Esophagus muscularis mucosa (tissue), 3 donors: ENCODE measurements around the gene SLC12A7.

ENCODE experiments used
- POLR2AphosphoS5 ChIP-seq, 2 donors: sonication (generic); formaldehyde crosslinking; IDR thresholded peaks; one replicate each; pipeline ENCODE4 v1.6.1; 2017; ENCODE audit warnings: antibody characterized with exemption in 2 of 2
- TF ChIP-seq, protein P1 (sequence below), 3 experiments: fragments of 200-600 bp in 2 of 3; fragments of 450-650 bp in 1 of 3; sonication (generic) in 2 of 3; IDR thresholded peaks; one replicate each; pipeline ENCODE4 v1.5.1; 2017 to 2019; ENCODE audit warnings: antibody characterized with exemption in 3 of 3, mild to moderate bottlenecking in 2 of 3, moderate library complexity in 1 of 3

DNA sequence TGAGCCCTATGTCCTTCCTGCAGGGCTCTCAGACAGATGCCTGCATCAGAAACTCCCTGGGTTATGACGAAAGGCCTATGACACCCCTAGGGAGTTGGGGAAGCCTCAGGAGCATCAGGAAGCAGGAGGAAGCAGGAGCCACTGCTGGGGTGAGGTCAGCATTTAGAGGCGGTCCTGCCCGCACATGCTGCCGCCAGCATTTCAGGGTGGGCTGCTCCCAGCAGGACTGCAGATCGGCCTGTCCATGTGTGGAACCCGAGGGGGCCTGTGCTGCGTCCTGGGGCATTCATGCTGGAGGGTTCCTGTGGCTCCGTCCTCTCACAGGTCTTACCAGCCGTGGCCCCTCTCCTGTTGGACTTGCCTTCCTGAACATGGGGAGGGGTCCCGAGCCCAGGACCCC, 96.4 kb downstream of the SLC12A7 start:
- TF ChIP-seq, protein P1, sequence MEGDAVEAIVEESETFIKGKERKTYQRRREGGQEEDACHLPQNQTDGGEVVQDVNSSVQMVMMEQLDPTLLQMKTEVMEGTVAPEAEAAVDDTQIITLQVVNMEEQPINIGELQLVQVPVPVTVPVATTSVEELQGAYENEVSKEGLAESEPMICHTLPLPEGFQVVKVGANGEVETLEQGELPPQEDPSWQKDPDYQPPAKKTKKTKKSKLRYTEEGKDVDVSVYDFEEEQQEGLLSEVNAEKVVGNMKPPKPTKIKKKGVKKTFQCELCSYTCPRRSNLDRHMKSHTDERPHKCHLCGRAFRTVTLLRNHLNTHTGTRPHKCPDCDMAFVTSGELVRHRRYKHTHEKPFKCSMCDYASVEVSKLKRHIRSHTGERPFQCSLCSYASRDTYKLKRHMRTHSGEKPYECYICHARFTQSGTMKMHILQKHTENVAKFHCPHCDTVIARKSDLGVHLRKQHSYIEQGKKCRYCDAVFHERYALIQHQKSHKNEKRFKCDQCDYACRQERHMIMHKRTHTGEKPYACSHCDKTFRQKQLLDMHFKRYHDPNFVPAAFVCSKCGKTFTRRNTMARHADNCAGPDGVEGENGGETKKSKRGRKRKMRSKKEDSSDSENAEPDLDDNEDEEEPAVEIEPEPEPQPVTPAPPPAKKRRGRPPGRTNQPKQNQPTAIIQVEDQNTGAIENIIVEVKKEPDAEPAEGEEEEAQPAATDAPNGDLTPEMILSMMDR (IDR thresholded peaks at IDR 0.05) = no peak
- TF ChIP-seq POLR2AphosphoS5 (IDR thresholded peaks at IDR 0.05) = no peak
